ENCODE results near the gene ACSM4.

Gene ACSM4

GRCh38 chr12:7351177-7351576 is 47.3 kb downstream of the ACSM4 start:
- Histone ChIP-seq H4K20me1 (ENCODE audit: insufficient read depth) (no peaks in the 10 kb centered on the region), H3K4me2 (no peak overlapping the region), H3K4me3 (IDR thresholded peaks at IDR 0.05; ENCODE audit: insufficient read depth, low read depth, low read length) (no peak overlapping the region), H3K4me1 (ENCODE audit: low read depth, poor library complexity, severe bottlenecking) (no peaks in the 10 kb centered on the region), H3K79me2 (ENCODE audit: insufficient read depth, low read depth) (no peaks in the 10 kb centered on the region), H3K9ac (no peak overlapping the region), H3K36me3 (ENCODE audit: insufficient read depth) (no peaks in the 10 kb centered on the region), H3K27me3 (ENCODE audit: insufficient read depth, low read depth) (no peaks in the 10 kb centered on the region), H2AFZ (ENCODE audit: low read depth) (no peak overlapping the region), H3K27ac (no peak overlapping the region)
- TF ChIP-seq, protein P1, sequence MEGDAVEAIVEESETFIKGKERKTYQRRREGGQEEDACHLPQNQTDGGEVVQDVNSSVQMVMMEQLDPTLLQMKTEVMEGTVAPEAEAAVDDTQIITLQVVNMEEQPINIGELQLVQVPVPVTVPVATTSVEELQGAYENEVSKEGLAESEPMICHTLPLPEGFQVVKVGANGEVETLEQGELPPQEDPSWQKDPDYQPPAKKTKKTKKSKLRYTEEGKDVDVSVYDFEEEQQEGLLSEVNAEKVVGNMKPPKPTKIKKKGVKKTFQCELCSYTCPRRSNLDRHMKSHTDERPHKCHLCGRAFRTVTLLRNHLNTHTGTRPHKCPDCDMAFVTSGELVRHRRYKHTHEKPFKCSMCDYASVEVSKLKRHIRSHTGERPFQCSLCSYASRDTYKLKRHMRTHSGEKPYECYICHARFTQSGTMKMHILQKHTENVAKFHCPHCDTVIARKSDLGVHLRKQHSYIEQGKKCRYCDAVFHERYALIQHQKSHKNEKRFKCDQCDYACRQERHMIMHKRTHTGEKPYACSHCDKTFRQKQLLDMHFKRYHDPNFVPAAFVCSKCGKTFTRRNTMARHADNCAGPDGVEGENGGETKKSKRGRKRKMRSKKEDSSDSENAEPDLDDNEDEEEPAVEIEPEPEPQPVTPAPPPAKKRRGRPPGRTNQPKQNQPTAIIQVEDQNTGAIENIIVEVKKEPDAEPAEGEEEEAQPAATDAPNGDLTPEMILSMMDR (conservative IDR thresholded peaks at IDR 0.05; ENCODE audit: low read depth, low read length), result no peak

DNA sequence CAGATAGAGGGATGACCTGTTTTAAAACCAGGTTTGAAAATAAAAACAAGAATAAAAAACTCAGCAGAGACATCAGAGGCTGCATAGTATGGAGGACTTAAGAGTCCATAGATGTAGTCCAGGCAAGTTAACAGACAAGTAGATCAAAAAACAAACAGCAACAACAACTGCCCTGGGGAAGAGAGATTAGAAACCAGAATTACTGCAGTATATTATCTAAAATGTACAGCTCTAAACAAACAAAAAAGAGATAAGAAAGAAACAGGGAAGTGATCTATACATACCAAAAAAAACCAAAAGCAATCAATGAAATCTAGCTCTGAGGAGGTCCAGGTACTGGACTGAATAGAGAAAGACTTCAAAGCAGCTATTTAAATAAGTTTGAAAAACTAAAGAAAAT is 48.8 kb downstream of the ACSM4 start:
- H3K36me3 ChIP-seq (ENCODE audit: insufficient read depth), result no peaks in the 10 kb centered on the region
- TF ChIP-seq, protein P1 (conservative IDR thresholded peaks at IDR 0.05; ENCODE audit: low read depth, low read length), result no peak
- no peak overlapping the region for H3K9ac ChIP-seq
- H3K27me3 ChIP-seq (ENCODE audit: insufficient read depth, low read depth), result no peaks in the 10 kb centered on the region
- no peaks in the 10 kb centered on the region for H3K4me1 ChIP-seq (ENCODE audit: low read depth, poor library complexity, severe bottlenecking)
- no peak overlapping the region for H2AFZ ChIP-seq (ENCODE audit: low read depth)
- no peaks in the 10 kb centered on the region for H3K79me2 ChIP-seq (ENCODE audit: insufficient read depth, low read depth)
- no peaks in the 10 kb centered on the region for H4K20me1 ChIP-seq (ENCODE audit: insufficient read depth)
- no peak overlapping the region for H3K4me2 ChIP-seq
- H3K4me3 ChIP-seq (IDR thresholded peaks at IDR 0.05; ENCODE audit: insufficient read depth, low read depth, low read length), result no peak overlapping the region
- no peak overlapping the region for H3K27ac ChIP-seq

DNA sequence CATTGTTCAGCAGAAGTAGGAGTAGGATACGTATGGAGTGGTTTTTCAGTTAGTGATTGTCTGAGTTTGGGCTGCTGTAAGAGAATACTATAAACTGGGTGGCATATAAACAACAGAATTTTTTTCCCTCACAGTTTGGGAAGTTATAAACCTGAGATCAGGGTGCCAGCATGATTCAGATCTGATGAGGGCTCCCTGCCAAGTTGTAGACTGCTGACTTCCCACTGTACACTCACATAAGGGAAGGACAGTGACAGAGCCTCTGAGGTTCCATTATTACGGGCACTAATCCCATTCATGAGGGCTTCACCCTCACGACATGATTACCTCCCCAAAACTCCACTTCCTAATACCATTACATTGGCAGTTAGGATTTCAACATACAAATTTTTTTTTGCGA is 50.7 kb downstream of the ACSM4 start:
- no peaks in the 10 kb centered on the region for H3K27me3 ChIP-seq (ENCODE audit: insufficient read depth, low read depth)
- no peaks in the 10 kb centered on the region for H3K36me3 ChIP-seq (ENCODE audit: insufficient read depth)
- no peaks in the 10 kb centered on the region for H3K79me2 ChIP-seq (ENCODE audit: insufficient read depth, low read depth)
- no peak overlapping the region for H2AFZ ChIP-seq (ENCODE audit: low read depth)
- no peak overlapping the region for H3K4me2 ChIP-seq
- TF ChIP-seq, protein P1 (conservative IDR thresholded peaks at IDR 0.05; ENCODE audit: low read depth, low read length), result no peak
- H3K4me3 ChIP-seq (IDR thresholded peaks at IDR 0.05; ENCODE audit: insufficient read depth, low read depth, low read length), result no peak overlapping the region
- H3K27ac ChIP-seq, result no peak overlapping the region
- H3K9ac ChIP-seq, result no peak overlapping the region
- no peaks in the 10 kb centered on the region for H4K20me1 ChIP-seq (ENCODE audit: insufficient read depth)
- no peaks in the 10 kb centered on the region for H3K4me1 ChIP-seq (ENCODE audit: low read depth, poor library complexity, severe bottlenecking)

DNA sequence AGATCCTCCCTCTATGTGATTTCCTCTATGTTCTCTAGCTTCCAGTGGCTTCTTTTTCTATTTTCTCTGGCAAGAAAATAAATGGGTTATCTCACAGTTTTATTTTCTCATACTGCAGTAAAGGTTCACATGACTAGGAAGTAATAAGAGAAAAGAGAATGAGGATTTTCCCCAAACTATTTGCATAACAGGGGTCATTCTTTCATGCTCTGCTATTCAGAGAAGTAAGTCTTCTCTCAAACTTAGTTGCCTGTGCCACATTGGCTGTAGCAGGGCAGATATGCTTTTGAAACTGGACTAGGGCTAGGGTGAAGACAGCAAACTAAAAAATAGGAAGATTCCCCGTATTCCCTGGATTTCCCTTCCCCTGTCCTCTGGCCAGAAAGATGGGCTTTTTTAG is 57.4 kb downstream of the ACSM4 start:
- Histone ChIP-seq H3K36me3 (ENCODE audit: insufficient read depth) (no peaks in the 10 kb centered on the region), H3K4me2 (no peak overlapping the region)
- TF ChIP-seq, protein P1 (conservative IDR thresholded peaks at IDR 0.05; ENCODE audit: low read depth, low read length), result no peak

More for the DNA sequence above, 57.4 kb downstream of the ACSM4 start:
- H4K20me1 ChIP-seq (ENCODE audit: insufficient read depth), result no peaks in the 10 kb centered on the region
- H3K9ac ChIP-seq, result no peak overlapping the region
- no peak overlapping the region for H3K27ac ChIP-seq
- H2AFZ ChIP-seq (ENCODE audit: low read depth), result no peak overlapping the region
- H3K79me2 ChIP-seq (ENCODE audit: insufficient read depth, low read depth), result no peaks in the 10 kb centered on the region
- no peak overlapping the region for H3K4me3 ChIP-seq (IDR thresholded peaks at IDR 0.05; ENCODE audit: insufficient read depth, low read depth, low read length)
- no peaks in the 10 kb centered on the region for H3K27me3 ChIP-seq (ENCODE audit: insufficient read depth, low read depth)
- H3K4me1 ChIP-seq (ENCODE audit: low read depth, poor library complexity, severe bottlenecking), result no peaks in the 10 kb centered on the region

All from KMS-11 (cell line).